Transverse colon (tissue), 4 donors: Measurements from ENCODE around the gene TRPM3. TPM values are rescaled to one million over a fixed set of nuclear protein-coding genes. Genes with fewer than 3 reads are reported as not detected.

Source experiments
- DNase-seq: peaks from one replicate; pipeline ENCODE4 v3.0.0-alpha.2; 2019
- H3K27ac ChIP-seq, 4 donors: fragments of 200-600 bp; sonication (generic); 2 replicates each; pipeline ENCODE4 v1.5.1; 2016 to 2018; ENCODE audit warnings: inconsistent platforms in 4 of 4
- H3K27me3 ChIP-seq: fragments of 200-600 bp; sonication (generic); 2 replicates; pipeline ENCODE4 v1.5.1; 2017; ENCODE audit warnings: inconsistent platforms
- H3K36me3 ChIP-seq, 4 donors: fragments of 200-600 bp; sonication (generic); 2 replicates each; pipeline ENCODE4 v1.5.1; 2017 to 2019; ENCODE audit warnings: inconsistent platforms in 4 of 4
- H3K4me1 ChIP-seq, 4 donors: fragments of 200-600 bp; sonication (generic); 2 replicates each; pipeline ENCODE4 v1.5.1; 2017 to 2020; ENCODE audit warnings: inconsistent platforms in 4 of 4
- H3K4me3 ChIP-seq, 4 donors: fragments of 200-600 bp; sonication (generic); 1 replicate in 1 of 4; 2 replicates in 3 of 4; pipeline versions ENCODE4 v1.5.1 to v1.6.1; 2017 to 2019; ENCODE audit warnings: inconsistent platforms in 4 of 4
- H3K9me3 ChIP-seq, 2 donors: fragments of 200-600 bp; sonication (generic); 2 replicates each; pipeline ENCODE4 v1.5.1; 2017 to 2019; ENCODE audit warnings: inconsistent platforms in 2 of 2
- CTCF ChIP-seq, 5 experiments: fragments of 200-600 bp in 3 of 5; fragments of 450-650 bp in 2 of 5; sonication (generic) in 3 of 5; IDR thresholded peaks; 1 replicate in 2 of 5; 2 replicates in 3 of 5; pipeline ENCODE4 v1.5.1; 2016 to 2017; ENCODE audit warnings: antibody characterized with exemption in 5 of 5, inconsistent platforms in 3 of 5, mild to moderate bottlenecking in 2 of 5, moderate library complexity in 1 of 5
- EP300 ChIP-seq: sonication (generic); formaldehyde crosslinking; IDR thresholded peaks from one replicate; pipeline ENCODE4 v1.6.1; 2017; ENCODE audit warnings: antibody characterized with exemption, low read depth
- POLR2A ChIP-seq: fragments of 450-650 bp; IDR thresholded peaks from one replicate; pipeline ENCODE4 v1.6.1; 2016; ENCODE audit warnings: antibody characterized with exemption, mild to moderate bottlenecking, moderate library complexity
- POLR2AphosphoS5 ChIP-seq, 3 donors: sonication (generic); formaldehyde crosslinking; IDR thresholded peaks; one replicate each; pipeline ENCODE4 v1.6.1; 2016; ENCODE audit warnings: antibody characterized with exemption in 3 of 3
- WGBS, 2 donors: methylation state at CpG; one replicate each; pipeline ENCODE4 v1.1.5; 2018; ENCODE audit warnings: low coverage in 1 of 2; 5-methylcytosine and 5-hydroxymethylcytosine counted together
- in situ Hi-C, 4 donors: fragments of 200-750 bp; cut with MboI; loops; one replicate each; pipeline versions ENCODE4 v1.15.0 to v1.15.1; 2017; ENCODE audit warnings: low sequenced_read_pairs in 3 of 4, low pct_ligation_motif_present in 1 of 4, low pct_unique_long_range_greater_than_20kb in 1 of 4
- intact Hi-C: fragments of 100-400 bp; cut with DNase I; formaldehyde crosslinking; loops from one replicate; pipeline ENCODE4 v1.15.1; 2023; ENCODE audit warnings: low total_unique reads
- total RNA-seq, 4 donors: library from RNA; depleted of rRNA; stranded (reverse); fragments of >200 nt; gene quantifications; one replicate each; pipeline ENCODE4 v1.1.0, GENCODE V29; 2016

The TRPM3 gene
- total RNA-seq, 4 donors from 2014 or later, result 0.16 to 1.2 (median 0.32) TPM

GRCh38 chr9:70495514-70495913 is 625.9 kb downstream of the TRPM3 start:
- Histone ChIP-seq H3K36me3 (no peaks in the 10 kb centered on the region), H3K9me3 (no peaks in the 10 kb centered on the region), H3K4me3 (no peak overlapping the region), H3K27ac (no peak overlapping the region), H3K4me1 (peaks cover 0 to 5% (median 0%) of the 10 kb centered on the region in 4 donors), H3K27me3 (no peaks in the 10 kb centered on the region)
- in situ Hi-C loops (loop anchor here in 1 of 4 donors (25.0 kb wide), 1 partner anchor 133 kb away; no protein-coding TSS in a partner anchor), intact Hi-C loops (no loop called here)
- TF ChIP-seq CTCF (IDR thresholded peaks at IDR 0.05) (no peak), POLR2AphosphoS5 (IDR thresholded peaks at IDR 0.05) (no peak), POLR2A (no peak), EP300 (no peak)
- DNase-seq, result no peak
- 95 to 100% methylated on average over 4 to 6 of the region's 6 CpGs for WGBS, 2 donors

GRCh38 chr9:70494221-70494620 is 627.2 kb downstream of the TRPM3 start:
- no peak for DNase-seq
- WGBS, 2 donors, result 64 to 69% methylated on average over 5 of the region's 5 CpGs
- in situ Hi-C loops, result loop anchor here in 1 of 4 donors (25.0 kb wide), 1 partner anchor 132 kb away; no protein-coding TSS in a partner anchor
- intact Hi-C loops, result no loop called here
- H3K36me3 ChIP-seq, result no peaks in the 10 kb centered on the region
- no peak overlapping the region for H3K4me3 ChIP-seq
- no peaks in the 10 kb centered on the region for H3K9me3 ChIP-seq
- H3K27ac ChIP-seq, result peak overlapping the region in 1 of 4 donors; percentile 28
- TF ChIP-seq POLR2AphosphoS5 (IDR thresholded peaks at IDR 0.05) (no peak), POLR2A (no peak), CTCF (IDR thresholded peaks at IDR 0.05) (no peak), EP300 (no peak)
- peaks cover 0 to 5% (median 0%) of the 10 kb centered on the region in 4 donors for H3K4me1 ChIP-seq
- no peaks in the 10 kb centered on the region for H3K27me3 ChIP-seq

- peaks cover 0 to 16% (median 7%) of the 10 kb centered on the region in 4 donors for H3K4me1 ChIP-seq
- intact Hi-C loops, result no loop called here
- no peak for DNase-seq
- H3K27me3 ChIP-seq, result no peaks in the 10 kb centered on the region
- no peaks in the 10 kb centered on the region for H3K9me3 ChIP-seq
- in situ Hi-C loops, result loop anchor here in 1 of 4 donors (25.0 kb wide), 1 partner anchor 131 kb away; no protein-coding TSS in a partner anchor
- TF ChIP-seq POLR2AphosphoS5 (IDR thresholded peaks at IDR 0.05) (no peak), CTCF (IDR thresholded peaks at IDR 0.05) (no peak), POLR2A (no peak), EP300 (no peak)
- H3K27ac ChIP-seq, result no peak overlapping the region
- no peak overlapping the region for H3K4me3 ChIP-seq
- H3K36me3 ChIP-seq, result no peaks in the 10 kb centered on the region
- 82 to 86% methylated on average over 3 to 9 of the region's 9 CpGs for WGBS, 2 donors
These were observed 628.4 kb downstream of the TRPM3 start for GRCh38 chr9:70493029-70493428.

- DNase-seq, result no peak
- in situ Hi-C loops, result loop anchor here in 1 of 4 donors (25.0 kb wide), 1 partner anchor 130 kb away; no protein-coding TSS in a partner anchor
- intact Hi-C loops, result no loop called here
- H3K4me1 ChIP-seq, result peaks cover 0 to 18% (median 8%) of the 10 kb centered on the region in 4 donors
- no peak for TF ChIP-seq CTCF (IDR thresholded peaks at IDR 0.05)
- no peak for TF ChIP-seq POLR2AphosphoS5 (IDR thresholded peaks at IDR 0.05)
- no peak for TF ChIP-seq POLR2A
- no peak for TF ChIP-seq EP300
- H3K36me3 ChIP-seq, result no peaks in the 10 kb centered on the region
- no peak overlapping the region for H3K4me3 ChIP-seq
- WGBS, 2 donors, result 81% methylated on average over 2 of the region's 2 CpGs; no CpG with 5 or more reads in 1 of the 2 donors
- no peaks in the 10 kb centered on the region for H3K27me3 ChIP-seq
- no peaks in the 10 kb centered on the region for H3K9me3 ChIP-seq
- no peak overlapping the region for H3K27ac ChIP-seq
These were observed 629.1 kb downstream of the TRPM3 start for GRCh38 chr9:70492319-70492777.
